ENCODE results near the gene GRIK2.
A peak's percentile ranks its signal among the peaks of the same experiment; 100 is the strongest.

The GRIK2 gene

DNA sequence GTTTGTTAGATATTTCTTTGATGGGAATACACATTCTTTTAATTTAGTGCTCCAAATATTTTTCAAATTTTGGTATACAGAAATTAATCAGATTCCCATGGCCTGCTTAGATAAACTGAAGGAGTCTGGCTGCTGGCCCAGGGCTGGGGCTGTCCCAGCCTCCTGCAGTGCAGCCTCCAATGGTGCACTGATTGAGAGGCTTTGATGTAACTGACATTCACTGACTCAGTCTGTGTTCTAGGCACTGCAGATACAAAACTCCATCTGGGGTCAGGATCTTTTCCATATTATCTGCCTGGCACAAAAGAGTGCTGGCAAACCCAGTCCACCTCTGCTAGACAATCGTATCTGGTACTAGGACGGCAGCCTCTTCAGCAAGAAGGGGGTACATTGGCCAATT is 64.8 kb downstream of the GRIK2 start:
- peak; percentile 4 for DNase-seq (ENCODE audit: low read depth)

DNA sequence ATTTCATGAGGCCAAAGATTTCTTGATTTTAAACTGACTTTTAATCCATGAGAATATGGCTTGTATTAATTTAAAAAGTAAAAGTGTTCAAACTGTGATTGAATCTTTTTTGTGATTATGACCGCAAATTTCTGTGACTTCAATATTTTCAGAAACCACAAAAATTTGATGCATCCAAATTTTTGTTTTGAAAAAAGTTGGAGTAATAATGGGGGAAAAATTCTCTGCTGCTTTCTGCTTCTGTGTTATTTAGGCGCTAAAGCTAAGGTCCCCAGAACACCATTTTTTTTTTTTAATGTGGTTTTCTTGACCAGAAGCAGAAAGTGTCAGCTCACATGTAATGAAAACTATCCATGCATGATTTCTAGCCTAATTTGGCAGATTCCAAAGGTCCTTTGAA is 65.3 kb downstream of the GRIK2 start:
- no peak for DNase-seq (ENCODE audit: low read depth)

DNA sequence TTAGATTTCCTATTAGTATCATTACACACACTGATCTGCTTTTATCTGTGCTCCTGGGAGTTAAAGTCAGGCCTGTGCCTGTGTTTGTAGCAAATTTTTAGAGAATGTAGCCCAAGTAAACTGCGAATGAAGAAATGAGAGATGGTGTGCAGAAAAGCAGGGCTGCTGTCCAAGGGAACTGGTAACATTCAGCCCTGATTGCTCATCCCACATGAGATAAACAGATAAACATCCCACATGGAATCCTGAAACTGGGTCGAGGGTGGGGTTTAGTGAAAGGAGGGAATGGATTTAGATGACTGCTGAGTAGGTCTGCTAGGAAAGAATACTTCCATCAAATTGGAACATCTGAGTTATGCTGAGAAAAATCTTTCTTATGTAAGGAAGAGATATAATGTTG is 69.1 kb downstream of the GRIK2 start:
- no peak for DNase-seq (ENCODE audit: low read depth)

DNA sequence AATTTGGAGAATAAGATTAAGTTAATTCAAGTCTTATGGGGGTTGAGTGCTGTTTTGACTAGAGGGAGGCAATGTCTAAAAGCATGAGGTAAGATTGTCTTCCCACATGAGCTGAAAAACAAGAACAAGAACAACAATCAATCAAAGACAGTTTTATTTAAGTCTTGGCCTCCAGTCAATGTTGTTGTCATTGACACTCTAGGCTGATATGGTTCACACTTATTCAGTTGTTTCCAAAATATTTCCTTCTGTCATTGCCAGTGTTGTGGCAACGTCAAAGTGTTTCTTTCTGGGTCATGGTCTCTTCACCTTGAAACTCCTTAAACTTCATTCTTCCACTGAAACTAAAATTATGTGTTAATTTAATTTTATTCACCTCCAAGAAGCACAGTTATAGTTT is 72.4 kb downstream of the GRIK2 start:
- DNase-seq (ENCODE audit: low read depth), result no peak

DNA sequence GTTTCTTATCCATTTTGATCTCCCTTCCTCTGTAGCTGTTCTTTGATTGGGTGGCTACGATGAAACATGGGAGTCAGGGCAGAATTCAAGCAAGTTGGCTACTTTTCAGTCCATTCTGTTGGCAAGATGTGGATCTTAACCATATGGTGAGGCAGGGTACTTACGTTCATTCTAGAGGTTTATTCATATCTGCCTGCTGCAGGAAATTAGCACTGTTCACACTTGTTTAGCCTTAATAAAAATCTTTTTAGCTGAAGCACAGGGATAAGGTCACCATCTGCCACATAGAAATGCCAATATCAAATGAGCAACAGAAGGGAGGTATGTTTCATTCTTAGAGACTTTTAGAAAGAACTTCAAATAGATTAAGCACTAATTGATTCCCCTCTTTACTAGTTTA is 83.9 kb downstream of the GRIK2 start:
- DNase-seq (ENCODE audit: low read depth), result no peak

DNA sequence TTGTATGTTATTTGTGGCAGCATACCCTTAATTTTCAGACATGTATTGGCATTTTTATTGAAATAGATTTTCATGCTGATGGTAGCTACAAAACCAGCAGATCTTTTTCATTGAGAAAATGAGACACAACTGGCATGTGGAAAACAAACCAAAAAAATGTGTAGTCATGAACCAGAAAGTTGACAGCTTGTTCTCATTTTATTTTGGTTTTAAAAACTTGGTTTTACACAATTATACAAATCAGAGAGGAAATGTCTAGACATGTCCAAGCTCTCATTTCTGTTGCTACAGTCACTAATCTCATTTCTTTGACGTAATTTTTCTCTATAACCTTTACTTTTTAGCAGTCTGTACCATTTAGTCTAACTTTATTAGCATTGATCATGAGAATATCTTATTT is 85.4 kb downstream of the GRIK2 start:
- DNase-seq (ENCODE audit: low read depth), result no peak

DNA sequence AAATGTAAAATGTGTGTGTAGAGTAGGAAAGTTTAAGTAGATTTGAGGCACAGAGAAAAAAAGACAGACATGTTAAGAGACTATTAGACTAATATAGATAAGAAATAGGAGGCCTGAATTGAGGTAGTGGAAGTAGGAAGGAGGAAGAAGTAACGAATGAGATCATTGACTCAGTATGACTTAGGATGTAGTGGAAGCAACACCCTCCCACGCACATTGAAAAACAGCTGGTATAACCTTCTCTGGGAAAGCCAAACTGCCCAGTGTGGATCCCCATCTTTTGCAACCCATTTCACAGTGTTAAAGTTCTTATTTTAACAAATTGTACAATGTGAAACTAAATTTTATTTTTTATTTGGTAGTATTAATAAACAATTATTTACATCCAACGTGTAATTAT is 89.1 kb downstream of the GRIK2 start:
- no peak for DNase-seq (ENCODE audit: low read depth)

DNA sequence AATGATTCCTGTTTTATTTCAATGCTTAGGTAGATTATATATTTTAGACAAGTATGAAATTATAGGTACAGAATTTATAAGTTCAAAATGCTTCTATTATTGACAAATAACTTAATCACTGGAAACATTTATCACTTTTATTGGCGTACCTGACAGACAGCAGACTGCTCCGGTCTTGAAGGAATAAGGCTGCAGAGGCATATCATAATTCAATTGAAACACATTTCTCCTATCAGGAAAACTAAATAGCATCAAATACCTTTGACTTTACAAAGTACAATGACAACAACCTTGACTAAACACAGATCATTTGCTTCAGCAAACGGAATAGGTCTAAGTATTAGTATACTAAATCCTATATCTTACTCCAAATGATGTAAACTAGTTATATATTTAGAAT is 91.3 kb downstream of the GRIK2 start:
- no peak for DNase-seq (ENCODE audit: low read depth)

DNA sequence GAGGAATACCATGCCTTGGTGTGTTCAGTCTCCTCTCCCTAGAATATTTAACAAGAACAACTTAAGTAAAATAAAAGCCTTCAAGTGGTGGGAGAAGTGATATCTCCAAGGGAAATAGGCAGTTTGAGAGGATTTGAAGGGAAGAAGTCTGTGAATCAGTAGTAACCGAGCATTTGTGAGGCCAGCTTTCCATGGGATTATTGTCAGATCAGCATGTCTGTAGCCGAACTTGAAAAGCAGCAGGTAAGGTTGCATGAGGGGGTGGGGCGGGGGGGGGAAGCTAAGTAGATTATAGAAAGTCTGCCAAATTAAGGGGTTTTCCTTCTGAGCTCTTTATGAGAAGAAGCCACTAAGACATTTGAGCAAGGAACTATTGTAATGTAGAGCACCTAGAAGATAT is 92.6 kb downstream of the GRIK2 start:
- no peak for DNase-seq (ENCODE audit: low read depth)

DNA sequence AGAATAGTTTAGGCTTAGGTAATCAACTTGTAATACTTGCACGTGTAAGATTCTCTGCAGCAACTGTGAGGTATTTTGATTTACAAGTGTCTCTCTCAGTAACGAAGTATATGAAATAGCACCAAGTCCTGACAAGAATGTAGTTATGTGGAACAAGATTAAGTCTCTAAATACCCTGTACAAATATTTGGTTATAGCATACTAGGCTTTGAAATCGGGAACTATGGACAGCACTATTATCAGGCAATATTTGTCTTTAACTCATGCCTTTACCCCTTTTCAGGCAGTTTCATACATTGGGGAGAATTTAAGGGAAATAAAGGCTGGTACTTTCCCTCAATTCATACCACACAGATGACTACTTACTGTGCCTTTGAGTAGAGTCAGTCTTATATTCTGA is 93.2 kb downstream of the GRIK2 start:
- DNase-seq (ENCODE audit: low read depth), result no peak

DNA sequence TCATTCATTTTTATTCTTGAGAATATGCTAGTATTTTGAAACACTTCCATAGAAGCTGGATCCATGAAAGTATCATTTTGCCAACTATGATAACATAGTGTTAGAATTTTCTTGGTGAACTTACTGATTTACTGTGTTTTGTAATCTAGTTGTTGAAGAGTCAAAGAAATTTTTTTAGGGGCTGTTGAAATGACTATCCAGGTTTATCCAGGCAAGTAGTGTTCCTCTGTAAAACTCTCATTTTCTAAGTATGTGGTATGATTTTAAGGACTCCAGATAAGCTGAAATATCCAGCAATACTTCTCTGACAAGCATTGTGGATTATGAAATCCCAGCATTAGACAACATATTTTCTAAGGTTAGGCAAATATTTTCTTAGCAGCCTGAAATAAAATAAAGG is 95.9 kb downstream of the GRIK2 start:
- DNase-seq (ENCODE audit: low read depth), result no peak

DNA sequence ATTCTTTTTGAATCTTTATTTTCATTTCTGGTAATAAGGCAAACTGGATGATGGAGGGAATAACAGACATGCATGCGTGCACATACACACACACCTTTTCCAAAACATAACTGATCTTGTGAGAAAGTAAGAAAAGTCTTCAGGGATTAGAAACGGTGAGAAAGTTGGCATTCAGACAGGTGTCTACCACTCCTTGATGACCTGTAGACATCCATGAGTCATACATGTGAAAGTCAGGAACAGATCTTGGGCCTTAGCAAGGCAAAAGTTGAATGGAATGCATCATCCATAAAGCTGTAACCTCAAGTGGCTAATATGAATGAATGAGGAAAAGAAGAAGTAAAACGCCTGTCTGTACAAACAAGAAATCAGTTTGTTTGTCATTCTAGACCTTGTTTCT is 97.3 kb downstream of the GRIK2 start:
- no peak for DNase-seq (ENCODE audit: low read depth)

DNA sequence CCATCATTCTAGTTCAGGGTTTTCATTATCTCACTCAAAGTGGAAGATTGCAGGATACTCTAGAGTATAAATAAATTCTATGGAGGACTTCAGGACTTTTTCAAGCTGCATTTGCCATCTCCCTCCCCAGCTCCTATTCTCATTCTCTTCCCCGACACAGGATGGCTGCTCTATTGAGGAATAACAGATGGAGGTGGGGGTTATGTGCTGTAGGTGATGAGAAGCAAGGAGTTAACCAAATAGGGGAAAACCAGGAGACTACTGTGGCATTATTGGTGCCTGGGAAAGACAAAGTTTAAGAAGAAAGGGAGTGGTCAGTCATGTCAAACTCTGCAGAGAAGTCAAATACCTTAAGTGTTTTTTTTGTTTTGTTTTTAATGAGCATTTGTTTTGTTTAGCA is 109.3 kb downstream of the GRIK2 start:
- no peak for DNase-seq (ENCODE audit: low read depth)

DNA sequence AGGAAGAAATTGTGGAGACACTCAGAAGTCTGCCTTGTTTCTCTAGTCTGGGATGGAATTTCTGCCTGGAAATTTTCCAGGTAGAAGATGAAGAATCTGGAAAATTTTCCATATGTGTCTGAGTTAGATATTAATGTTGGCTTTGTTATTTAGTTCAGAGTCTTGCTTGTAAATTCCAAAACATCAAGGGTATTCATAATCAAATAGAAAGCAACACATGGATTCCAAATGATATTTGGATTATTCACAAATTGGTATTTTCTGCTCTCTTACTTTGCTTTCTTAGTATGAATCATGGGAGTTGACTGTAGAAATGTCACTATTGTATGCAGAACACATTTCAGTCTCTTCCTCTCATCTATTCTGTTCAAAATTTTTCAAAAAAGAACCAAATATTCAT is 116.0 kb downstream of the GRIK2 start:
- DNase-seq (ENCODE audit: low read depth), result no peak

DNA sequence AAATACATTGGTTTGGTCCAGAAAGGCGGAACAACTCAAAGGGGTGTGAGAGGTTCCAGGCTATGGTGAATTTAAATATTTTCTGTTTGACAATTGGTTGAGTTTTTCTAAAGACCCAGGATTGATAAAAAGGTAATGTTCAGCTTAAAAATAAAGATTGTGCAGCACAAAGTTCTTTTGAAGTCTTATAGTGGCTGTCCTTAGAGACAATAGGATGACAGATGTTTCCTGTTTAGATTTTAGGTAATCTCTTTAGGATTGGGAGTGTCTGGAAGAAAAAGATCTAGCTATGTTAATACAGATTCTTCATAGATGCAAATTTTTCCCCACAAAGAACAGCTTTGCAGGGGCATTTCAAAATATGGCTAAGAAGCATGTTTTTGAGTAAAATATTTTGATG is 119.7 kb downstream of the GRIK2 start:
- DNase-seq (ENCODE audit: low read depth), result no peak

DNA sequence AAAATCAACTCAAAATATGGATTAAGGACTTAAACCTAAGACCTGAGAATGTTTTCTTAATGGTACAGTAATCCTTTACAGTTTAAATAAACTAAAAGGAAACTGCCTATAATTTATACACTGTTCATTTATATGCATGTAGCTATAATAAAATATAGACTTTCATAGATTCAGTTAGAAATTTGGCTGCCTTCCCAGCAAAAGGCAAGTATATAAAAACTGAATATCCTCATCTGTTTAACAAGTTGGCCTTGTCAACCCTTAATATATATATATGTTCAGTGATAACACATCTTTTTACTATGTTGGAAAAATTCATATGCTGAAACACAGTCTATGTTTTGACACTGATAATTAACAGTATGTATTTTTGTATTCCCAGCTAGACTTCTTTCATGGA is 123.1 kb downstream of the GRIK2 start:
- DNase-seq (ENCODE audit: low read depth), result no peak

DNA sequence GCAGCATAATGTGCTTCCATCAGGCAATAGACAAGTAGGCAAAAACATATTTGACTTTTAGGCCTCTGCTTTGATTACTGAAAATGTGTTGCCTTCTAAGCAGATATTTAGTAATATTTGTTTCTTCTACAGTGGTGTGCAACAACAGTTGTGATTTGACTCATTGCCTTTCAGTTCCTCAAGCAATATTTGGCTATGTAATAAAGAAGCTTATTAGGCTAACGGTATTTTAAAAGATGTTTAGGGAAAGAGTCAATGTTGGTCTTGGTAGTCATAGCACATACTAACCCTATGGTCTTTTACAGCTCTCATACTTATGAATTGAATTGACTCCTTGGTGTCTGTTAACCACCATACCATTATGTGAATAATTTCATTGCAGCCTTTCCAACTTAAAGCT is 124.1 kb downstream of the GRIK2 start:
- no peak for DNase-seq (ENCODE audit: low read depth)

DNA sequence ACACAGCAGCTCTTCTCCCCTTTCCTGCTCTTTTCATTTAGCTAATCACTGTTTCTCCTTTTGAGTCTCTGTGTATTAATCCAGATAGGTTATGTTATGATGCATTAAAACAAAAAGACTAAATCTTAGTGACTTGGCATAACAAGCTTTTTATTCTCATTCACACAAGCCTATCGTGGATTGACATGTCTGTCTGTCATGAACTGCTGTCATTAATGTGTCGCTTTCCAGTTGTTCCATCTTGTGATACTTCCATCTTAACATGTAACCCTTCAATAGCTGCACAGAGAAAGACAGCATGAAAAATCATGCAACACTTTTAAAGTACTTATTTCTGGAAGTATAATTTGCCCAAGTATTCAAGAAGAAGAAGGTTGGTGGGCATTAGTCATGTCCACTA is 128.7 kb downstream of the GRIK2 start:
- DNase-seq (ENCODE audit: low read depth), result no peak

DNA sequence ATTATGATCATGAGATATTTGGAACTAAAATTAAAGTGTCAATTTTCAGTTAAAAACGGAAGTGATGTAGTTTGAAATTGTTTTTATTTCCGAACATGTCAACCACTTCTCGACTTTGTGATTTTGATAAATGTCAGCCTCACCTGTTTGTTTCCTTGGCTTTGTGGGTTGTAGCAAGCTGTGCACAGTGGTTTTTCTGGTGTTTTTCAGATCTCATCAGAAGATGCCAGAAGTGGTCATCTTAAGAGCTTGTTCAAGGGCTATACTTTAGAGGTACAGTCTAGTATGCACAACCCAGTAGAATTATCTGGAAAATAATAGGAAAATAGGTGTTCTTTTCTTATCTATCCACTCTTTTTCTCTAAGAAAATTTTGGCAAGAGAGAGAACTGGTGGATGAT is 134.0 kb downstream of the GRIK2 start:
- no peak for DNase-seq (ENCODE audit: low read depth)

DNA sequence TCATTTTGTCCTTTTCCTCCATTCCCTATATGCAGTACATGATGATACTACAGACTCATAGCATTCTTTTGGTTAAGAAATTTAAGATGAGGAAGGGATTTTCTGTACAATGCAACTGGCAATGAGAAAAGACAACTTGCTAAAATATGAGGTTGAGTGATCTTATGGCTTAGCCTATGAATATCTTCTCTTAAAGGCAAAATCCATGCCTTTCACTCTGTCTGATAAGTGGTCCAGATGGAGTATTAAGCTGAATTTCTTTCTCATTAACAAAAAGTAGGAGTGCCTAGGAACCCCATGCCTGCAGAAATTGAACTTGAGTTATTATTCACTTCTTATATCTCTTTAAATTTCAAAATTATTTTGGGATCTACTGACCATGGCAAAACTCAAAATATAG is 135.3 kb downstream of the GRIK2 start:
- DNase-seq (ENCODE audit: low read depth), result no peak

DNA sequence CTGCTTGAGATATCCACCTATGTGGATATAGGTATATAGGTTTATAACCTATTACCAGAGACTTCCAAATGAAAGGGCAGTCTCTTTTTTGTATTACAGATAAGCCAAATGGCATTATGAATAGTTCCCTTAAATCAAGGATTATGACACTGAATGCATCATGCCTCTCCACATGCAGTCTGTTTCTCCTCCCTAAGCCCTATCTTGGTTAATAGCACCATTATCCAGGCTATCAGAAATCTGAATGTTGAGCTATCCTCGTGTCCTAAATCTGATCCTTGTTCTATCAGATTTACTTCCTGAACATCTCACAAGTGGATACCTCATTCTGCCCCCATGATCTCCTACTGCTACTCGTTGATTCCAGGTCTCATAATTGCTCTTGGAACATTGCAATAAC is 138.0 kb downstream of the GRIK2 start:
- DNase-seq (ENCODE audit: low read depth), result no peak

DNA sequence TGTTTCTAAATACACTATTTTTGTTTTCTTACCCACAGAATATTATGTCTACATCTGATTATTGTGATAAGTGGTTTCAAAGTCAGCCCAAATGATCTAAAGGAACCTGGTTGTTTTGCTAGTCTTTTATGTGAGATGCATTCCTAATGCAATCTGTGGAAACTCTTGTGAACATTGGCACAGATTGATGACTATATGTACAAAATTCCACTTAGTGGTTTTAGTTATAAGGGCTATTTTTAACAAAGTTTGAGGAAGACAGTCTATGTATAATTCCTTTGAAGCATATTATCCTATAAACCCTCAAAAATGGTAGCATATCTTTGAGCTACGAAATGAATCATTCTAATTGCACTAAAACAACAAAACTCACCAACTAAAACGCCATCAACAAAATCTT is 140.9 kb downstream of the GRIK2 start:
- no peak for DNase-seq (ENCODE audit: low read depth)

DNA sequence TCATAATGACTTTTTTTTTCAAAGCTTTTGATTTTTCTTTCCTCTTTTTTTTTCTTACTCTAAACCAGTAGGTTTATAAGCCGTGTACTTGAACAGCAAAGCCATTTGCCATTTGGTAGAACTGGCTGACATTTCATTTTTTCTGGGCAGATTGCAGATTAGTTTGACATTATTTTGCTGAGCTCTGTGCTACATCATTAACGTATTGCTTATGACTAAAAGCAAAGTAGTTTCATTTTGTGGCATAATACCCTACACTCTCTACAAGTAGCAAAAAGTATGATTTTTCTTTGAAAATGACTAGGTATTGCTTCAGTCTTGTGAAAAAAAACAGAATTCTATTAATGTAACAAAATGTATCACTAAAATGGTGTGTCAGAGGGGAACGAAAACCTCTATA is 141.3 kb downstream of the GRIK2 start:
- no peak for DNase-seq (ENCODE audit: low read depth)

DNA sequence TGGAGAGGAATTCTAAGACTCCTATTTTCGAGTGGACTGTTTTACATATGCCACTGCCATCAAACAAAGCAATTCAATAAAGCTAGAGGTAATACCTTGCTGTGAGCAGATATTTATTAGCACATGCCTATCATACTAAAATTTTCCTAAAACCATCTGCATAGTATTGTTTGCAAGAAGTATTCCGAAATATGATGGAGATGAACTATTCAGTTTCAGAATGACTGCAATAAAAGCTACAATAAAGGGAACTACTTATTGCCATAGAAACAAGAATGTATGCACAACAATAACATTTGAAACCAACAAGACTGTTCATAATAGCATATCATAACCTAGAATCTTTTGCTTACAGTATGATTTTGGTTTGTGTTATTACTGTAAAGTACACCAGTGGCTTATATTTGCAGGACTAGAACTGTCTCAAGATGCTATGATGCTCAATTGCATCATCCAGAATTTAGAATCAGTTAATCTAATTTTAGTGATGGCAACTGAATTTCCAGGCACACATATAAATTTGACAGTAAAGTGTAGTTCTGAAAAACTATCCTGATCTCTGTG is 144.3 kb downstream of the GRIK2 start:
- no peak for DNase-seq (ENCODE audit: low read depth)

Data from fibroblast of gingiva (primary cell).